ENCODE results near the gene LRRK1.

DNA sequence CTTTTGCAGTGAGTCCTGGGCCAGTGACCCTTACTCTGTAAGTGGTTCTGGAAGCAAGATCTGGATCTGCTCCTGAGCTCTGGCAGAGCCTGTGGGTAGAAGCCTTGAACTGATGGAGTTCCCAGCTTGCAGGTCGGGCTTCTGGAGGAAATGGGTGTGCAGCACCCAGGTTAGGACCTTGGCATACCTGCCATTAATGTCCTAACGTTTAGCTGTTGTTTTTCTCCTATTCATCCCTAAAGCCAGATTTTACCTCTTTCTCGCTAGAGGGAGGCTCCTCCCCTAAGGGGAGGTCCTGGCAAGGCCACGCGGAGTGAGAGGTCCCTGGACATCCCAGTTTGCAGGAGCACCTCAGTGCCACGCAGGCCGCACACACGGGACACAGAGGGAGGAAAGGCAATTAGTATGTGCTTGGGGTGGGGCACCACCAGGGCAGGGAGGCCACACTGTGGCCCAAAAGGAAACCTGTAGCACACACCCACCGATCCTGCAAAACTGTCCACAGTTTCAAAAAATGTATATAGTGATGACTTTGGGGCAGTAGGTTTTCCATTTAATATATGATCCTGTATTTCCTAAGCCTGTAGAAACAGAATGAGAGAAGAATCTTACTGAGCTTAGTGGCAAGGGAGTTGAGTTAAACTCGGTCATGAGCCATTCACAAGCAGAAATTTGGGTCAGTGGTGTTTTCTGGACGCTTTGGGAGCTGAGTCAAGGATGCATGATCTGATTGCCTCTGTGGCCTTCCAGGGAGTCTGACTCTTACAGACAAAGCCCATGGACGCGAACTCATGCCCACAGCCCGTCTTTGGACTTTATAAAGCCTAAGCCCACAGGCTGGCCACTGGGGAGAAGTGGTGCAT is 148.7 kb downstream of the LRRK1 start:
- TF ChIP-seq, protein P1, sequence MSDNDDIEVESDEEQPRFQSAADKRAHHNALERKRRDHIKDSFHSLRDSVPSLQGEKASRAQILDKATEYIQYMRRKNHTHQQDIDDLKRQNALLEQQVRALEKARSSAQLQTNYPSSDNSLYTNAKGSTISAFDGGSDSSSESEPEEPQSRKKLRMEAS (IDR thresholded peaks at IDR 0.05; ENCODE audit: low read depth): no peak
- TF ChIP-seq, protein P2, sequence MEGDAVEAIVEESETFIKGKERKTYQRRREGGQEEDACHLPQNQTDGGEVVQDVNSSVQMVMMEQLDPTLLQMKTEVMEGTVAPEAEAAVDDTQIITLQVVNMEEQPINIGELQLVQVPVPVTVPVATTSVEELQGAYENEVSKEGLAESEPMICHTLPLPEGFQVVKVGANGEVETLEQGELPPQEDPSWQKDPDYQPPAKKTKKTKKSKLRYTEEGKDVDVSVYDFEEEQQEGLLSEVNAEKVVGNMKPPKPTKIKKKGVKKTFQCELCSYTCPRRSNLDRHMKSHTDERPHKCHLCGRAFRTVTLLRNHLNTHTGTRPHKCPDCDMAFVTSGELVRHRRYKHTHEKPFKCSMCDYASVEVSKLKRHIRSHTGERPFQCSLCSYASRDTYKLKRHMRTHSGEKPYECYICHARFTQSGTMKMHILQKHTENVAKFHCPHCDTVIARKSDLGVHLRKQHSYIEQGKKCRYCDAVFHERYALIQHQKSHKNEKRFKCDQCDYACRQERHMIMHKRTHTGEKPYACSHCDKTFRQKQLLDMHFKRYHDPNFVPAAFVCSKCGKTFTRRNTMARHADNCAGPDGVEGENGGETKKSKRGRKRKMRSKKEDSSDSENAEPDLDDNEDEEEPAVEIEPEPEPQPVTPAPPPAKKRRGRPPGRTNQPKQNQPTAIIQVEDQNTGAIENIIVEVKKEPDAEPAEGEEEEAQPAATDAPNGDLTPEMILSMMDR (IDR thresholded peaks at IDR 0.05): no peak
- no peak for TF ChIP-seq YY1 (IDR thresholded peaks at IDR 0.05; ENCODE audit: low read depth)
- TF ChIP-seq GABPA (IDR thresholded peaks at IDR 0.05; ENCODE audit: low read depth): no peak
- no peak for TF ChIP-seq FOXM1 (IDR thresholded peaks at IDR 0.05; ENCODE audit: low read depth)
- no peak for TF ChIP-seq FOXJ3 (CRISPR knock-in tag; IDR thresholded peaks at IDR 0.05)
